ENCODE results near the gene ZNF579. TPM values are rescaled to one million over a fixed set of nuclear protein-coding genes. Genes with fewer than 3 reads are reported as not detected.
A peak's percentile ranks its signal among the peaks of the same experiment; 100 is the strongest.
"Not testable (repeated sequence)": the region's sequence is repeated elsewhere in the genome, so short reads cannot be mapped to it uniquely, and the experiment has no call there.

Gene ZNF579
- total and polyA plus RNA-seq, 8 donors: 6.5 to 16.1 (median 9.4) TPM

DNA sequence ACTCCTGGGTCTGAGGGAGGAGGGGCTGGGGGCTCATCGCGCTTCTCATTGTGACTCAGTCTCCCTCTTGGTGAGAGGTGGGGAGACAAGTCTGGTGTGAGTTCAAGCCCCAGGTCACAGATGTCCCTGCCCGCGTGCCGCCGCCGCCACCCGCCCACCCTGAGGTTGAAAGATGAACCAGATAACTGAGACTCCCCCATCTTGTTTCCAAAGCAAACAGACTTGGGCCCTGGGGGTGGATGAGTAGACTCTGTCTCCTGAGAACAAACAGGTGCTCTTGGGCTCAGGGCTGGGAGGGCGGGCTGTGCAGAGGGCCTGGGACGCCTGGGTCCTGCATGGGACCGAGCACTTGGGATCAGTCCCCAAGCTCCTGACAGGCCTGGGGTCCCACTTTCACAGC is 44.3 kb downstream of the ZNF579 start:
- no peaks in the 10 kb centered on the region for H3K36me3 ChIP-seq
- WGBS, 2 donors: 69 to 75% methylated on average over 10 to 11 of the region's 11 CpGs
- H3K27ac ChIP-seq: no peak overlapping the region
- H3K4me3 ChIP-seq: no peak overlapping the region
- intact Hi-C loops (cut with DNase I): no loop called here
- H3K4me1 ChIP-seq: no peaks in the 10 kb centered on the region
- no peaks in the 10 kb centered on the region for H3K9me3 ChIP-seq
- FAIRE-seq: no peak
- TF ChIP-seq, protein P1, sequence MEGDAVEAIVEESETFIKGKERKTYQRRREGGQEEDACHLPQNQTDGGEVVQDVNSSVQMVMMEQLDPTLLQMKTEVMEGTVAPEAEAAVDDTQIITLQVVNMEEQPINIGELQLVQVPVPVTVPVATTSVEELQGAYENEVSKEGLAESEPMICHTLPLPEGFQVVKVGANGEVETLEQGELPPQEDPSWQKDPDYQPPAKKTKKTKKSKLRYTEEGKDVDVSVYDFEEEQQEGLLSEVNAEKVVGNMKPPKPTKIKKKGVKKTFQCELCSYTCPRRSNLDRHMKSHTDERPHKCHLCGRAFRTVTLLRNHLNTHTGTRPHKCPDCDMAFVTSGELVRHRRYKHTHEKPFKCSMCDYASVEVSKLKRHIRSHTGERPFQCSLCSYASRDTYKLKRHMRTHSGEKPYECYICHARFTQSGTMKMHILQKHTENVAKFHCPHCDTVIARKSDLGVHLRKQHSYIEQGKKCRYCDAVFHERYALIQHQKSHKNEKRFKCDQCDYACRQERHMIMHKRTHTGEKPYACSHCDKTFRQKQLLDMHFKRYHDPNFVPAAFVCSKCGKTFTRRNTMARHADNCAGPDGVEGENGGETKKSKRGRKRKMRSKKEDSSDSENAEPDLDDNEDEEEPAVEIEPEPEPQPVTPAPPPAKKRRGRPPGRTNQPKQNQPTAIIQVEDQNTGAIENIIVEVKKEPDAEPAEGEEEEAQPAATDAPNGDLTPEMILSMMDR (IDR thresholded peaks at IDR 0.05): no peak
- H3K27me3 ChIP-seq: no peaks in the 10 kb centered on the region
- ATAC-seq: no peak
- no peak for DNase-seq

DNA sequence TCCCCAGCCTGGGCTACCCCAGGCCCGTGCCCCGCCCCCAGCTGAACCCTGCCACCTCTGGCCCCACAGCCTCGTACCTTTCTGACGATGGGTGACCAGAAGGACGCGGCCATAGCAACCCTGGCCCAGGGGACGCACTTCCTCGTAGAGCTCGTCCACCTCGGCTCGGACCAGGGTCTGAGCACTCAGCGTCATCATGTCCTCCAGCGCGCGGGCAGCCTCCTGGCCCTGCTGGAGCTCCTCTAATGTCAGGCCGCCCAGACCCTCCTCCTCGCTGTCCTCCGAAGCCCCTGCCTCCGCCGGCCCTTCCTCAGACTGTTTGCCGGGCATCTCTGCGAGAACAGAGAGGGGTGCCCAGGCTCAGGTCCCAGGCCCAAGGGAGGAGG is 44.7 kb downstream of the ZNF579 start:
- Histone ChIP-seq H3K4me1 (no peaks in the 10 kb centered on the region), H3K9me3 (no peaks in the 10 kb centered on the region), H3K36me3 (no peaks in the 10 kb centered on the region), H3K27ac (no peak overlapping the region), H3K4me3 (no peak overlapping the region), H3K27me3 (no peaks in the 10 kb centered on the region)
- DNase-seq (no peak), FAIRE-seq (no peak), ATAC-seq (no peak)
- WGBS, 2 donors: 76 to 86% methylated on average over 20 to 22 of the region's 22 CpGs
- intact Hi-C loops (cut with DNase I): no loop called here
- TF ChIP-seq, protein P1 (IDR thresholded peaks at IDR 0.05): no peak

DNA sequence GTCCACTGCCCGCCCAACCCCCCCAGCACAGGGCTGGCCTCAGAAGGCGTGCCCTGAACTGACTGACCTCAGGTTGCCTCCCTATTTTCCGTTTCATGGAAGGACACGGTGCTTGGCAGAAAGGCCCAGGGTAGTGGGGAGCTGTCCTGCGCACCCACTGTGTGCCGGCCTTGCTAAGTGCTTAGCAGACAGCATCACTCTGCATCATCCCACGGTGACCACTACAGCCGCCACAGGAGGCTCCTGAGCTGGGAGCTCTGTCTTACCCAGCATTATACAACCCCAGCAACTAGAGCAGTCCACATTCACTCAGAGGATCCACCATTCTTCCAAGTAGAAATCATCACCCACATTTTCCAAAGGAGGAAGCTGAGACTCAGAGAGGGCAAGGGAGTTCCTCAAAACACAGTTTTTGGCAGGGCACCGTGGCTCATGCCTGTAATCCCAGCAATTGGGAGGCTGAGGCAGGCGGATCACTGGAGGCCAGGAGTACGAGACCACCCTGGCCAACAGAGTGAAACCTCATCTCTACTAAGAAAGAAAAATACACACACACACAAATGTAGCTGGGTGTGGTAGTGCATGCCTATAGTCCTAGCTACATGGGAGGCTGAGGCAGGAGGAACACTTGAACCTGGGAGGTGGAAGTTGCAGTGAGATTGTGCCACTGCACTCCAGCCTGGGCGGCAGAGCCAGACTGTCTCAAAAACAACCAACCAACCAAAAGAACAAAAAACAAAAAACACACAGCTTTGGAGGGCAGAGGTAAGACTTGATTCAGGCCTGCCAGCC is 45.3 kb downstream of the ZNF579 start:
- no peaks in the 10 kb centered on the region for H3K36me3 ChIP-seq
- WGBS, 2 donors: 66 to 82% methylated on average over 12 of the region's 12 CpGs

DNA sequence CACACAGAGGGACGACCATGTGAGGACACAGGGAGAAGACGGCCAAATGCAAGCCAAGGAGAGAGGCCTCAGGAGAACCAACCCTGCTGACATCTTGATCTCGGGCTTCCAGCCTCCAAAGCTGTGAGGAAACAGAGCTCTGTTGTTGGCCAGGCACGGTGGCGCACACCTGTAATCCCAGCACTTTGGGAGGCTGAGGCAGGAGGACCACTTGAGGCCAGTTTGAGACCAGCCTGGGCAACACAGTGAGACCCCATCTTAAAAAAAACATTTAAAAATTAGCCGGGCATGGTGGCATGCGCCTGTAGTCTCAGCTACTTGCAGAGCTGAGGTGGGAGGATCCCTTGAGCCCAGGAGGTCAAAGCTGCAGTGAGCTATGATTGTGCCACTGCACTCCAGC is 46.4 kb downstream of the ZNF579 start:
- H3K4me3 ChIP-seq; FAIRE-seq; DNase-seq; H3K9me3 ChIP-seq; H3K27me3 ChIP-seq; ATAC-seq; H3K4me1 ChIP-seq; H3K36me3 ChIP-seq; H3K27ac ChIP-seq; intact Hi-C loops (cut with DNase I): not testable (repeated sequence)
- WGBS, 2 donors: 74 to 83% methylated on average over 7 of the region's 7 CpGs

More for the DNA sequence above, 45.3 kb downstream of the ZNF579 start:
- FAIRE-seq: no peak
- H3K27ac ChIP-seq: no peak overlapping the region
- intact Hi-C loops (cut with DNase I): no loop called here
- H3K27me3 ChIP-seq: no peaks in the 10 kb centered on the region
- H3K4me1 ChIP-seq: no peaks in the 10 kb centered on the region
- no peak overlapping the region for H3K4me3 ChIP-seq
- H3K9me3 ChIP-seq: no peaks in the 10 kb centered on the region
- TF ChIP-seq, protein P1 (IDR thresholded peaks at IDR 0.05): no peak
- ATAC-seq: peak in 1 of 4 donors; percentile 11
- no peak for DNase-seq

DNA sequence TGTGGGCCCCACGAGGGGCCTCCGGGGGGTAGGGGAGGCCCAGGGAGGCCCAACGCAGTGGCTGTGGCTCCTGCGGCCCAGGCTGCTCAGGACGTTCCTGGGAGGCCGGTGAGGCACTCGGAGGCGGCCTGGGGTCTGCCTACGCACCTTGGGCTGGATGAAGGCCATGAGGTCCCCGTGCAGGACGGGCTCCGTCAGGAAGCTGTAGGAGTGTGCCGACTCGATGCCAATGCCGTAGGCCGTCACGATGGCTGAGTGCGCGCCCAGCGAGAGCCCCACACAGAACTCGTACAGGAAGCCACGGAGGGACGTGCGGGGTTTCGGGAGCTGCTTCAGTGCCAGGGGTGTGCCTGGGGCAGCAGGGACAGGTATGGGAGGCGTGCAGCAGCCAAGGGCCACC is 49.7 kb downstream of the ZNF579 start:
- ATAC-seq: no peak
- 86% methylated on average over 22 to 26 of the region's 26 CpGs for WGBS, 2 donors
- Histone ChIP-seq H3K36me3 (no peaks in the 10 kb centered on the region), H3K4me1 (peaks cover 0 to 5% (median 0%) of the 10 kb centered on the region in 3 donors), H3K9me3 (no peaks in the 10 kb centered on the region), H3K27me3 (no peaks in the 10 kb centered on the region), H3K27ac (no peak overlapping the region), H3K4me3 (no peak overlapping the region)
- TF ChIP-seq, protein P1 (IDR thresholded peaks at IDR 0.05): no peak
- no peak for DNase-seq
- no peak for FAIRE-seq
- intact Hi-C loops (cut with DNase I): no loop called here
